ENCODE measurements around the gene THSD4. TPM values are rescaled to one million over a fixed set of nuclear protein-coding genes. Genes with fewer than 3 reads are reported as not detected.
A peak's percentile ranks its signal among the peaks of the same experiment; 100 is the strongest.

The THSD4 gene
- total and polyA plus RNA-seq, 2 of the 4 experiments (the other 2 are of a cell fraction): 25.5 to 31.1 TPM

DNA sequence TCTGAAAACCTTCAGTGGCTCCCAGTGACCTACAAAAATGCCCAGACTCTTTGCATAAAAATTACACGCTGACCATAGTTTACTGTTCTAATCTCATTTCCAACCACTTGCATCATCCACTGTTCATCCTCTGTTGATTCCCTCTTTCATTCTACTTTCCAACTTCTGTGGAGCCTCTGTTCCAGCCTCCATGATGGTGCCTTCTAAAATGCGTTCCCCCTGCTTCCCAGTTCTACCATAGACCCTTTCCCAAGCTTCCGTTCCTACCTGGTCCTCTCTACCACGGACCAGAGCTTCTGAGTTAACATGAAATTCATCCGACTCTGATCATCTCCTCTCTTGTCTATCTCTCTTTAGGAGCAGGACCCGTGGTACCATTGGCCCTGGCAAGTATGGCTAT lies 127.0 kb downstream of the THSD4 start:
- no peak overlapping the region for H3K56ac ChIP-seq (ENCODE audit: extremely low read depth, insufficient read depth, low read length)
- H3K23ac ChIP-seq (ENCODE audit: low read depth, low read length): no peak overlapping the region
- H2AK5ac ChIP-seq (ENCODE audit: low read depth, low read length): peak overlapping the region; percentile 36; the same call in 1 of the 2 replicates
- dilution Hi-C loops (cut with HindIII; ENCODE audit: low sequenced_read_pairs, unreplicated experiment) (no loop called here), in situ Hi-C loops (cut with MboI; ENCODE audit: low sequenced_read_pairs) (no loop called here), intact Hi-C loops (cut with micrococcal nuclease) (no loop called here)
- peaks cover 18% of the 10 kb centered on the region for H3K36me3 ChIP-seq (ENCODE audit: control insufficient read depth, insufficient read depth, low read length)
- POLR2A ChIA-PET (ENCODE audit: unreplicated experiment): no interaction called here
- no peak overlapping the region for H2AFZ ChIP-seq (replicated peaks; ENCODE audit: low read length, poor library complexity)
- no TSS peak for BruUV-seq (replicated peaks)
- CTCF ChIA-PET: no interaction called here
- DNase-seq (no peak), ATAC-seq (ENCODE audit: low read depth) (no peak)
- no peaks in the 10 kb centered on the region for H4K20me1 ChIP-seq (ENCODE audit: insufficient read depth, low read length)
- peak overlapping the region; percentile 29 for H2BK5ac ChIP-seq (ENCODE audit: low read depth, low read length, poor library complexity, severe bottlenecking)
- peak overlapping the region; percentile 68; the same call in 1 of the 2 replicates for H2BK120ac ChIP-seq (ENCODE audit: low read depth, low read length)
- no peaks in the 10 kb centered on the region for H3K27me3 ChIP-seq (ENCODE audit: control insufficient read depth, insufficient read depth, low read length)
- H3K4me3 ChIP-seq (ENCODE audit: insufficient read depth, low read depth, low read length): no peak overlapping the region
- no peak overlapping the region for H3K27ac ChIP-seq (ENCODE audit: insufficient read depth, low read length)
- H3K4me2 ChIP-seq (ENCODE audit: low read depth, low read length): no peak overlapping the region
- H3K18ac ChIP-seq (ENCODE audit: low read depth, low read length): no peak overlapping the region
- peak overlapping the region; percentile 60 for H3K14ac ChIP-seq (replicated peaks; ENCODE audit: low read depth, low read length)
- TF ChIP-seq CEBPB (IDR thresholded peaks at IDR 0.05; ENCODE audit: low read depth, low read length) (peak; percentile 16; the same call in 1 of the 2 replicates), MXI1 (IDR thresholded peaks at IDR 0.05; ENCODE audit: borderline replicate concordance, low read depth, low read length) (no peak)
- peak overlapping the region in 1 of 2 experiments; percentile 38; a peak in 1 of 4 replicates for H4K8ac ChIP-seq (ENCODE audit: low read depth in 2 of 2, low read length in 2 of 2)
- H3K9me1 ChIP-seq (ENCODE audit: insufficient read depth, low read length): peaks cover 5% of the 10 kb centered on the region
- 100% methylated on average over 3 of the region's 6 CpGs; no CpG with 5 or more reads in 1 of the 2 experiments for WGBS, 2 experiments (ENCODE audit: extremely low coverage in 2 of 2, insufficient read length in 1 of 2)
- no peak overlapping the region for H2AK9ac ChIP-seq (replicated peaks; ENCODE audit: low read depth, low read length, poor library complexity)
- H3K4me1 ChIP-seq (ENCODE audit: control insufficient read depth, insufficient read depth, low read length): peaks cover 13% of the 10 kb centered on the region
- H4K91ac ChIP-seq (ENCODE audit: insufficient read depth, low read depth, low read length): peak overlapping the region; percentile 78
- no peaks in the 10 kb centered on the region for H3K9me3 ChIP-seq (ENCODE audit: control insufficient read depth, insufficient read depth, low read length)
- no peak overlapping the region for H2BK15ac ChIP-seq (ENCODE audit: low read depth, low read length)
- H3K79me1 ChIP-seq (ENCODE audit: low read depth in 1 of 2, low read length in 2 of 2): peaks cover 7 to 9% of the 10 kb centered on the region in 2 experiments; a peak in 3 of 4 replicates
- H2BK20ac ChIP-seq (ENCODE audit: low read depth, low read length): peak overlapping the region; percentile 76
- H4K5ac ChIP-seq (ENCODE audit: low read depth, low read length): peak overlapping the region; percentile 25; the same call in 1 of the 2 replicates
- no peak overlapping the region for H3K9ac ChIP-seq (ENCODE audit: low read depth, low read length)
- peak overlapping the region; percentile 31; the same call in 1 of the 2 replicates for H3K4ac ChIP-seq (ENCODE audit: low read depth, low read length)

Data from IMR-90 (cell line).